ENCODE results near the gene ISOC2. TPM values are rescaled to one million over a fixed set of nuclear protein-coding genes. Genes with fewer than 3 reads are reported as not detected.

ISOC2 gene
- total RNA-seq, 4 donors from 2014 or later: 44.7 to 97.2 (median 87.5) TPM

DNA sequence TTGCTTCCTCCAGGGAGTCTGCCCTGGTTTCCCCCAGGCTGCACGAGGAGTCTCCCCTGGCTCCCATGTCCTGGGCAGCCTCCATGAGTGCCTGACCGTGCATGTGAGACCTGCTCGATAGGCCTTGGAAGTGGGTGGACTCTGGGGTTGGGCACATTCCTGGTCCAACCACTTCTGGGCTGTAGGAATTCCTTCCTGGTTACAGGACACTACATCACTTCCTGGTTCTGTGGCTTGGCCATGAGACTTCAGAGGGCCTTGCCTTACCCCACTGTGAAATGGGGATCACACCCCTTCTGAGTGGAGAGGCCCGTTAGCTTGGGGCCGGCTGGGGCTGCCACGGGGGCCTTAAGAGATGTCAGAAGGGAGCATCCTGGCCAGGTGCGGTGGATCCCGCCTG is 11.0 kb upstream of the ISOC2 start:
- no peak overlapping the region for H3K27ac ChIP-seq
- no peaks in the 10 kb centered on the region for H3K36me3 ChIP-seq
- no peaks in the 10 kb centered on the region for H3K9me3 ChIP-seq
- H3K4me1 ChIP-seq: peaks cover 16% of the 10 kb centered on the region
- no peak for DNase-seq (ENCODE audit: low spot score in 2 of 2)
- no peak for TF ChIP-seq CTCF (IDR thresholded peaks at IDR 0.05)
- no peaks in the 10 kb centered on the region for H3K27me3 ChIP-seq
- 80% methylated on average over 3 of the region's 8 CpGs for WGBS
- no peak overlapping the region for H3K4me3 ChIP-seq

GRCh38 chr19:55471266-55471665 is 9.8 kb upstream of the ISOC2 start:
- WGBS: 60% methylated on average over 13 of the region's 13 CpGs
- no peak overlapping the region for H3K27ac ChIP-seq
- no peak overlapping the region for H3K4me3 ChIP-seq

DNA sequence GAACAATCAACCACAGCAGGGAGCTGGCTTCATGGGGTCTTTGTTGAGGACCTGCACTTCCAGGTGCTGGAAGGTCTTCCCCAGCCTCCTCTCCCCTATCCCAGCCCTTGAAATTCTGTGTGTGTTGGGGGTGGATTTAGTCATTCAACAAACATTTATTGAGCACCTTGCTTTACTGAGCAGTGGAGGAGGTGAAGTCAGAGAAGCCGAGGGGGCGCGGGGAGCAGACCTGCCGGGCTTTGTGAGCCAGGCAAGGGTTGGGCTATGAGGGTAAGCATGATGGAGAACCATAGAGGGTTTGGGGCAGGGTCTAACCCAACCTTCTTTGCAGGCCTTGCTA is 6.6 kb upstream of the ISOC2 start:
- no peak overlapping the region for H3K27ac ChIP-seq
- no peaks in the 10 kb centered on the region for H3K9me3 ChIP-seq
- H3K4me1 ChIP-seq: no peaks in the 10 kb centered on the region
- no peak for DNase-seq (ENCODE audit: low spot score in 2 of 2)
- TF ChIP-seq POLR2A (IDR thresholded peaks at IDR 0.05) (no peak), POLR2AphosphoS5 (IDR thresholded peaks at IDR 0.05) (no peak), EP300 (IDR thresholded peaks at IDR 0.05) (no peak), CTCF (IDR thresholded peaks at IDR 0.05) (no peak)
- H3K27me3 ChIP-seq: no peaks in the 10 kb centered on the region
- WGBS: 24% methylated on average over 4 of the region's 4 CpGs
- no peak overlapping the region for H3K4me3 ChIP-seq
- H3K36me3 ChIP-seq: no peaks in the 10 kb centered on the region

More at GRCh38 chr19:55471266-55471665, 9.8 kb upstream of the ISOC2 start:
- DNase-seq (ENCODE audit: low spot score in 2 of 2): no peak
- Histone ChIP-seq H3K27me3 (no peaks in the 10 kb centered on the region), H3K4me1 (peaks cover 9% of the 10 kb centered on the region), H3K9me3 (no peaks in the 10 kb centered on the region), H3K36me3 (no peaks in the 10 kb centered on the region)
- TF ChIP-seq EP300 (IDR thresholded peaks at IDR 0.05) (no peak), POLR2A (IDR thresholded peaks at IDR 0.05) (no peak), POLR2AphosphoS5 (IDR thresholded peaks at IDR 0.05) (no peak), CTCF (IDR thresholded peaks at IDR 0.05) (no peak)

GRCh38 chr19:55467236-55468053 is 6.0 kb upstream of the ISOC2 start:
- WGBS: 57% methylated on average over 15 of the region's 29 CpGs
- Histone ChIP-seq H3K4me3 (no peak overlapping the region), H3K27me3 (no peaks in the 10 kb centered on the region), H3K9me3 (no peaks in the 10 kb centered on the region), H3K36me3 (no peaks in the 10 kb centered on the region), H3K27ac (no peak overlapping the region), H3K4me1 (peaks cover under 1% of the 10 kb centered on the region)
- no peak for TF ChIP-seq POLR2AphosphoS5 (IDR thresholded peaks at IDR 0.05)
- TF ChIP-seq CTCF (IDR thresholded peaks at IDR 0.05): peak; percentile 95 to 99
- no peak for DNase-seq (ENCODE audit: low spot score in 2 of 2)

DNA sequence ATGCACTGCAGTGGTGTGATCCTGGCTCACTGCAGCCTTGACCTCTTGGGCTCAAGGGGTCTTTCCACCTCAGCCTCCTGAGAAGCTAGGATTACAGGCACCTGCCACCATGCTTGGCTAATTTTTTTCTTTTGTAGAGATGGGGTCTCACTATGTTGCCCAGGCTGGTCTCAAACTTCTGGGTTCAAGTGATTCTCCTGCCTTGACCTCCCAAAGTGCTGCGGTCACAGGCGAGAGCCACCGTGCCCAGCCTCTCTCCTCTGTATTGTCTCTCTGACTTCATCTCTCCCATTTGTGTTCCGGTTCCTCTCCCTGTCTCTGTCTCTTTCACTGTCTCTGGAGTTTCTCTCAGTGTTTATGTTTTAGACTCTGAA is 4.8 kb upstream of the ISOC2 start:
- TF ChIP-seq CTCF (IDR thresholded peaks at IDR 0.05) (no peak), EP300 (IDR thresholded peaks at IDR 0.05) (no peak), POLR2A (IDR thresholded peaks at IDR 0.05) (no peak), POLR2AphosphoS5 (IDR thresholded peaks at IDR 0.05) (no peak)
- peaks cover 6% of the 10 kb centered on the region for H3K4me1 ChIP-seq
- no peaks in the 10 kb centered on the region for H3K27me3 ChIP-seq
- DNase-seq (ENCODE audit: low spot score in 2 of 2): no peak
- 88% methylated on average over 4 of the region's 4 CpGs for WGBS
- no peaks in the 10 kb centered on the region for H3K36me3 ChIP-seq
- H3K27ac ChIP-seq: no peak overlapping the region
- no peak overlapping the region for H3K4me3 ChIP-seq
- no peaks in the 10 kb centered on the region for H3K9me3 ChIP-seq

All from suprapubic skin (tissue), 4 donors.